Adrenal gland (tissue), 5 donors: ENCODE data around the gene TLE5.

Source experiments
- POLR2A ChIP-seq, 2 donors: fragments of 450-650 bp; IDR thresholded peaks; one replicate each; pipeline ENCODE4 v1.6.1; 2017; ENCODE audit warnings: antibody characterized with exemption in 2 of 2, mild to moderate bottlenecking in 2 of 2, moderate library complexity in 1 of 2
- TF ChIP-seq, protein P1 (sequence below), 6 experiments: fragments of 450-650 bp in 4 of 6; fragments of 200-600 bp in 2 of 6; sonication (generic) in 1 of 6; IDR thresholded peaks; 1 replicate in 5 of 6; 2 replicates in 1 of 6; pipeline versions ENCODE4 v1.5.1 to v1.8.0; 2016 to 2021; ENCODE audit warnings: antibody characterized with exemption in 6 of 6, mild to moderate bottlenecking in 2 of 6, moderate library complexity in 1 of 6
- donor health status: DM: no; HTN: no; CAD: no.

DNA sequence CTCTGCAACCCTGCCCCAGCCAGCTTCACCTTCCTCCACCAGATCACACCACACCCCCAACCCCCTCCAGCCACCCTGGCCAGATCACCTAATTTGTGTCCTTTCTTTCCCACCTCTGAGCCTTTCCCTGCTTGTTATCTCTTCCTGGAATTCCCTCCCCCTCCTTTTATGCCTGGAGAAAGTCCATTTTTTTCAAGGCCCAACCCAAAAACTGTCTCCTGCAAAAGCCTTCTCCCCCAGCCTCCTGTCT is 28.0 kb downstream of the TLE5 start:
- TF ChIP-seq, protein P1, sequence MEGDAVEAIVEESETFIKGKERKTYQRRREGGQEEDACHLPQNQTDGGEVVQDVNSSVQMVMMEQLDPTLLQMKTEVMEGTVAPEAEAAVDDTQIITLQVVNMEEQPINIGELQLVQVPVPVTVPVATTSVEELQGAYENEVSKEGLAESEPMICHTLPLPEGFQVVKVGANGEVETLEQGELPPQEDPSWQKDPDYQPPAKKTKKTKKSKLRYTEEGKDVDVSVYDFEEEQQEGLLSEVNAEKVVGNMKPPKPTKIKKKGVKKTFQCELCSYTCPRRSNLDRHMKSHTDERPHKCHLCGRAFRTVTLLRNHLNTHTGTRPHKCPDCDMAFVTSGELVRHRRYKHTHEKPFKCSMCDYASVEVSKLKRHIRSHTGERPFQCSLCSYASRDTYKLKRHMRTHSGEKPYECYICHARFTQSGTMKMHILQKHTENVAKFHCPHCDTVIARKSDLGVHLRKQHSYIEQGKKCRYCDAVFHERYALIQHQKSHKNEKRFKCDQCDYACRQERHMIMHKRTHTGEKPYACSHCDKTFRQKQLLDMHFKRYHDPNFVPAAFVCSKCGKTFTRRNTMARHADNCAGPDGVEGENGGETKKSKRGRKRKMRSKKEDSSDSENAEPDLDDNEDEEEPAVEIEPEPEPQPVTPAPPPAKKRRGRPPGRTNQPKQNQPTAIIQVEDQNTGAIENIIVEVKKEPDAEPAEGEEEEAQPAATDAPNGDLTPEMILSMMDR (IDR thresholded peaks at IDR 0.05), result no peak
- no peak for TF ChIP-seq POLR2A (IDR thresholded peaks at IDR 0.05)
